PC-9 (cell line): ENCODE results near the gene MAFF. TPM values are rescaled to one million over a fixed set of nuclear protein-coding genes. Genes with fewer than 3 reads are reported as not detected.

Experiments used
- BruUV-seq: library from RNA; stranded (reverse); fragments of 400-500 nt; replicated peaks from 2 replicates; lab custom pipeline; 2021; lab: Mats Ljungman, UMichigan
- CTCF ChIA-PET: fragments of 300-600 bp; sonication (Branson Sonifier 250); formaldehyde crosslinking; loops from one replicate; lab custom pipeline; 2022; ENCODE audit warnings: antibody characterized with exemption; lab: Charles Lee
- POLR2A ChIA-PET: fragments of 300-600 bp; sonication (Branson Sonifier 250); formaldehyde crosslinking; loops from one replicate; lab custom pipeline; 2022; ENCODE audit warnings: antibody characterized with exemption; ENCODE audit not compliant: unreplicated experiment; lab: Charles Lee
- DNase-seq, 2 experiments: peaks; one replicate each; pipeline versions ENCODE4 v3.0.0 to v3.0.0-alpha.2; 2015 to 2022; ENCODE audit warnings: mixed read lengths in 1 of 2
- H2AFZ ChIP-seq: fragments of 200-600 bp; sonication (generic); 2 replicates; pipeline ENCODE4 v1.8.1; 2017; ENCODE audit warnings: antibody characterized with exemption
- H3F3A ChIP-seq: fragments of 200-600 bp; sonication (generic); 2 replicates; pipeline ENCODE4 v1.8.1; 2017; ENCODE audit warnings: antibody characterized with exemption, mild to moderate bottlenecking, low read depth; ENCODE audit not compliant: insufficient read depth
- H3K27ac ChIP-seq: fragments of 200-600 bp; sonication (generic); 2 replicates; pipeline ENCODE4 v1.6.1; 2016; ENCODE audit warnings: mixed run types
- H3K27me3 ChIP-seq: fragments of 200-600 bp; sonication (generic); 2 replicates; pipeline ENCODE4 v1.6.1; 2016; ENCODE audit warnings: low read depth, mixed run types; ENCODE audit not compliant: insufficient read depth
- H3K36me3 ChIP-seq: fragments of 200-600 bp; sonication (generic); 2 replicates; pipeline ENCODE4 v1.6.1; 2016; ENCODE audit warnings: low read depth, mixed run types
- H3K4me1 ChIP-seq: fragments of 200-600 bp; sonication (generic); replicated peaks from 2 replicates; pipeline ENCODE4 v1.6.1; 2016; ENCODE audit warnings: mixed run types; ENCODE audit not compliant: insufficient read depth
- H3K4me2 ChIP-seq: fragments of 200-600 bp; sonication (generic); 2 replicates; pipeline ENCODE4 v1.6.1; 2017; ENCODE audit warnings: mixed run types
- H3K4me3 ChIP-seq: fragments of 200-600 bp; sonication (generic); 2 replicates; pipeline ENCODE4 v1.6.1; 2016; ENCODE audit warnings: mixed run types
- H3K79me2 ChIP-seq: fragments of 200-600 bp; sonication (generic); 2 replicates; pipeline ENCODE4 v1.6.1; 2017; ENCODE audit warnings: low read depth, mixed run types
- H3K9me2 ChIP-seq: fragments of 200-600 bp; sonication (generic); 2 replicates; pipeline ENCODE4 v1.8.1; 2017; ENCODE audit warnings: mild to moderate bottlenecking; ENCODE audit not compliant: insufficient read depth
- H3K9me3 ChIP-seq: fragments of 200-600 bp; sonication (generic); 2 replicates; pipeline ENCODE4 v1.8.1; 2016; ENCODE audit warnings: low read depth; ENCODE audit not compliant: insufficient read depth
- H4K20me1 ChIP-seq: fragments of 200-600 bp; sonication (generic); 2 replicates; pipeline ENCODE4 v1.8.1; 2017; ENCODE audit not compliant: insufficient read depth
- CTCF ChIP-seq: fragments of 200-600 bp; sonication (generic); conservative IDR thresholded peaks from 2 replicates; pipeline ENCODE4 v1.6.1; 2017; ENCODE audit warnings: mixed run types, antibody characterized with exemption, mild to moderate bottlenecking, moderate library complexity
- EZH2 ChIP-seq: fragments of 200-600 bp; sonication (generic); IDR thresholded peaks from 2 replicates; pipeline ENCODE4 v1.8.0; 2017; ENCODE audit warnings: antibody characterized with exemption, low read depth
- intact Hi-C: fragments of 100-400 bp; cut with micrococcal nuclease; formaldehyde crosslinking; loops from one replicate; pipeline ENCODE4 v1.10.0; 2022; ENCODE audit not compliant: unreplicated experiment
- total RNA-seq: library from RNA; stranded (reverse); gene quantifications from 2 replicates; pipeline ENCODE4 v1.2.3, GENCODE V29; 2021

The MAFF gene
- total RNA-seq, 1 experiment from 2014 or later = 27.9 TPM

DNA sequence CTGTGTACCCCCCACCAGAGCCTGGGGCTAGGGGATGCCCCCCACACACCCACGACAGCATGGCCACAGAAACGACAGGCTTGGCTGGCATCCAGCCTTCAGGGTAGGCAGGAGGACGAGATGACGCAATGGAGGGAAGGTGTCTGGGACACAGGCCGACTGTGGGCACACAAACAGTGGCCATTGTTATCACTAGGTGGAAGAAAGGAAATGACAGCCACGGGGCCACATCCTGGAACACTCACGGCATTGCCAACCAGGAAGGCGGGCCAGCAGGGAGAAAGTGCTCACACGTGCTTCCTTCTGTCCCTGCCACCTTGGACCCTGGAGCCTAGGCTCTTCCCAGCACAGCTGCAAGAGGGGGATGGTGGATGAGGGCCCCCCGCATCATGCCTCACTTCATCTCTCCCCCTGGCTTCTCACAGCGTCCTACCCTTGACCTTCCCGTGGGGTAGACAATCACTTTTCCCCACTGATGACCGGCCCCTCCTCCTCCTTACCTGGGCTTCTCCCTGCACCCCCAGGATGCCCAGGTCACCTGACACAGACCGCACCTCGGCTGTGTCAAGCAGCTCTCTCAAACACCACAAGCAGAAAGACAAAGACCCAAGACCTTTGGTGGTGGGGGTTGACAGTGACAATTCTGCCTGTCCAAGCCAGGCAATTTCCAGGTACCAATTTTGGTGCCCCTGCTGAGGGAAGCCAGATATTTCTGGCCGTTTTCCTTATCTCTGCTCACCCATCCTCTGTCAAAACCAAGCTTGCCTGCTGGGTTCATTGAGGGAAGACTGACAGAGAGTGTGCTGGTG lies 28.8 kb upstream of the MAFF start:
- BruUV-seq = no TSS peak
- H3K36me3 ChIP-seq = no peaks in the 10 kb centered on the region
- H3K27ac ChIP-seq = no peak overlapping the region
- peak overlapping the region; percentile 18 for H3K4me2 ChIP-seq
- no peaks in the 10 kb centered on the region for H3K27me3 ChIP-seq
- no peaks in the 10 kb centered on the region for H3K9me2 ChIP-seq
- intact Hi-C loops = no loop called here
- peak in 1 of 2 experiments; percentile 41 for DNase-seq
- ChIA-PET CTCF (interaction anchor here (0.6 kb wide), 1 partner anchor 39 kb away, joined by 4 read pairs; no protein-coding TSS in a partner anchor), POLR2A (no interaction called here)
- H3F3A ChIP-seq = peaks cover 32% of the 10 kb centered on the region
- no peaks in the 10 kb centered on the region for H3K79me2 ChIP-seq
- no peak overlapping the region for H2AFZ ChIP-seq
- H4K20me1 ChIP-seq = no peaks in the 10 kb centered on the region
- H3K4me1 ChIP-seq = peaks cover 36% of the 10 kb centered on the region
- TF ChIP-seq EZH2 (no peak), CTCF (no peak)
- no peak overlapping the region for H3K4me3 ChIP-seq
- H3K9me3 ChIP-seq = no peaks in the 10 kb centered on the region

DNA sequence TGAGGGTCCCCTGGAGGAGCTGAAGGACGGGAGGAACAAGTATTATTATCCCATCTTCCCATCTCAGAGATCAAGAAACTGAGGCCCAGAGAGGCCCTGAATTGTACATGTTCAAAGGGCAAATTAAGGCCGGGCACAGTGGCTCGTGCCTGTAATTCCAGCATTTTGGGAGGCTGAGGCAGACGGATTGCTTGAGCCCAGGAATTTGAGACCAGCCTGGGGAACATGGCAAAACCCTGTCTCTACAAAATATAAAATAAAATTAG lies 28.2 kb upstream of the MAFF start:
- BruUV-seq = no TSS peak
- H3K4me3 ChIP-seq = no peak overlapping the region
- H3K9me2 ChIP-seq = no peaks in the 10 kb centered on the region
- H3K27me3 ChIP-seq = no peaks in the 10 kb centered on the region
- no peak overlapping the region for H2AFZ ChIP-seq
- no peaks in the 10 kb centered on the region for H3K9me3 ChIP-seq
- CTCF ChIA-PET = no interaction called here
- no peak overlapping the region for H3K27ac ChIP-seq
- H3K79me2 ChIP-seq = no peaks in the 10 kb centered on the region
- no peak overlapping the region for H3K4me2 ChIP-seq
- no peaks in the 10 kb centered on the region for H4K20me1 ChIP-seq
- POLR2A ChIA-PET = no interaction called here
- H3K36me3 ChIP-seq = no peaks in the 10 kb centered on the region
- H3F3A ChIP-seq = peaks cover 38% of the 10 kb centered on the region
- no peak for TF ChIP-seq EZH2
- TF ChIP-seq CTCF = no peak
- intact Hi-C loops = no loop called here
- H3K4me1 ChIP-seq = peaks cover 41% of the 10 kb centered on the region
- DNase-seq = no peak

DNA sequence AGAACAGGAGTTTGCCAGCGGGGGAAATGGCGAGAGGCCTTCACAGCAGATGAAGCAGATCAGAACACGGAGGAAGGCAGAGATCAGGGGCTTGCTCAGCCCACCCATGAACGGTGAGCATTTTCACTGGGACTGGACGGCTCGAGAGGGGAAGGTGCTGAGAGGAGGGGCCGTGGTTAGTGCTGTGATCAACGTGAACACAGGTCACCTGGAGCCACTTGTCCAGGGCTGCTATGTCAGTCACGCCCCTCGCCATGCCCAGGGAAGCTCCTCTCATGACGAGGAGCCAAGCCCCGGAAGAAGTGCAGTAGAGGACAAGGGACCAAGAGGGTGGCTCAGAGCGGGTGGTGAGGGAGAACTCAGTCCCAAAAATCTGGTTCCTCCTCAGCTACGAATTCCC lies 27.2 kb upstream of the MAFF start:
- intact Hi-C loops = no loop called here
- Histone ChIP-seq H3K79me2 (peaks cover 4% of the 10 kb centered on the region; the same call in 1 of the 2 replicates), H3F3A (peaks cover 48% of the 10 kb centered on the region), H4K20me1 (no peaks in the 10 kb centered on the region), H3K4me2 (no peak overlapping the region), H3K4me1 (peaks cover 52% of the 10 kb centered on the region), H3K4me3 (no peak overlapping the region), H3K27ac (no peak overlapping the region), H3K36me3 (no peaks in the 10 kb centered on the region), H3K27me3 (no peaks in the 10 kb centered on the region), H3K9me3 (no peaks in the 10 kb centered on the region), H3K9me2 (no peaks in the 10 kb centered on the region), H2AFZ (no peak overlapping the region)
- no TSS peak for BruUV-seq
- POLR2A ChIA-PET = no interaction called here
- CTCF ChIA-PET = no interaction called here
- no peak for TF ChIP-seq EZH2
- TF ChIP-seq CTCF = no peak
- no peak for DNase-seq
